Fibroblast of skin of abdomen (primary cell): Measurements from ENCODE around the gene PCDHA10.
"Not testable (repeated sequence)": the region's sequence is repeated elsewhere in the genome, so short reads cannot be mapped to it uniquely, and the experiment has no call there.

Experiments used
- DNase-seq: peaks from one replicate; pipeline ENCODE4 v3.0.0-alpha.2; 2013

The PCDHA10 gene

DNA sequence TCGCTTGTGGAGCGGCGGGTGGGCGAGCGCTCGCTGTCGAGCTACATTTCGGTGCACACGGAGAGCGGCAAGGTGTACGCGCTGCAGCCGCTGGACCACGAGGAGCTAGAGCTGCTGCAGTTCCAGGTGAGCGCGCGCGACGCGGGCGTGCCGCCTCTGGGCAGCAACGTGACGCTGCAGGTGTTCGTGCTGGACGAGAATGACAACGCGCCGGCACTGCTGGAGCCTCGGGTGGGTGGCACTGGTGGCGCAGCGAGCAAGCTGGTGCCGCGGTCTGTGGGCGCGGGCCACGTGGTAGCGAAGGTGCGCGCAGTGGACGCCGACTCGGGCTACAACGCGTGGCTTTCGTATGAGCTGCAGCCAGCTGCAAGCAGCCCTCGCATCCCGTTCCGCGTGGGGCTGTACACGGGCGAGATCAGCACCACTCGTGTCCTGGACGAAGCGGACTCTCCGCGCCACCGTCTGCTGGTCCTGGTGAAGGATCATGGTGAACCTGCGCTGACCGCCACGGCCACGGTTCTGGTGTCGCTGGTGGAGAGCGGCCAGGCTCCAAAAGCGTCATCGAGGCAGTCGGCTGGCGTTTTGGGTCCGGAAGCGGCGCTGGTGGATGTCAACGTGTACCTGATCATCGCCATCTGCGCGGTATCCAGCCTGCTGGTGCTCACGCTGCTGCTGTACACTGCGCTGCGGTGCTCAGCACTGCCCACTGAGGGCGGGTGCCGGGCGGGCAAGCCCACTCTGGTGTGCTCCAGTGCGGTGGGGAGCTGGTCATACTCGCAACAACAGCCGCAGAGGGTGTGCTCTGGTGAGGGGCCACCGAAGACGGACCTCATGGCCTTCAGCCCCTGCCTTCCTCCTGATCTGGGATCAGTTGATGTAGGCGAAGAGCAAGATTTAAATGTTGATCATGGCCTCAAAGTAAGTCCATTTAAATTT, 12.6 kb upstream of the PCDHA10 start:
- no peak for DNase-seq

DNA sequence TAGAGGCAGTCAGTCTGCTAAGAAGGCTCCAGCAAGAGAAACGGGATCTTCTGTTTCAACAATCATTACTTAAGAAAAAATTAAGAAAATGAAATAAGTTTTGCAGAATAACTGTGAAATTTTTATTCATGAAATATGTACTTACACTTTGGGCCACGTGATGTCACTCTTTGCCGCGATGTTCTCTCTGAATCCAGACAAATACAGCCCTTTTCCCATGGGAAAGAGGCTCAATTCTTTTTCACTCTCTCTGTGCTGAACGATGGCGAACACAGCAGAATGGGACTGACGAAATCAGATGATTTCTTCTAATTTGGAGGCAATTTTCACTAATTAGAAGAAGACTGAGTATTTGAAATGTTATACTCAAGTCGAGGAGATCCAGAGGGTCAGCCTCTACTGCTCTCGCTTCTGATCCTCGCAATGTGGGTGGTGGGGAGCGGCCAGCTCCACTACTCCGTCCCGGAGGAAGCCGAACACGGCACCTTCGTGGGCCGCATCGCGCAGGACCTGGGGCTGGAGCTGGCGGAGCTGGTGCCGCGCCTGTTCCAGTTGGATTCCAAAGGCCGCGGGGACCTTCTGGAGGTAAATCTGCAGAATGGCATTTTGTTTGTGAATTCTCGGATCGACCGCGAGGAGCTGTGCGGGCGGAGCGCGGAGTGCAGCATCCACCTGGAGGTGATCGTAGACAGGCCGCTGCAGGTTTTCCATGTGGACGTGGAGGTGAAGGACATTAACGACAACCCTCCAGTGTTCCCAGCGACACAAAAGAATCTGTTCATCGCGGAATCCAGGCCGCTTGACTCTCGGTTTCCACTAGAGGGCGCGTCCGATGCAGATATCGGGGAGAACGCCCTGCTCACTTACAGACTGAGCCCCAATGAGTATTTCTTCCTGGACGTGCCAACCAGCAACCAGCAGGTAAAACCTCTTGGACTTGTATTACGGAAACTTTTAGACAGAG, 7.3 kb upstream of the PCDHA10 start, which contains the start of gene PCDHA9:
Gene PCDHA9, plus strand, starts transcription at position 244 of the 964 bp plus-strand sequence. Its CDS starts 114 bp downstream, at position 358.
- DNase-seq = not testable (repeated sequence)

DNA sequence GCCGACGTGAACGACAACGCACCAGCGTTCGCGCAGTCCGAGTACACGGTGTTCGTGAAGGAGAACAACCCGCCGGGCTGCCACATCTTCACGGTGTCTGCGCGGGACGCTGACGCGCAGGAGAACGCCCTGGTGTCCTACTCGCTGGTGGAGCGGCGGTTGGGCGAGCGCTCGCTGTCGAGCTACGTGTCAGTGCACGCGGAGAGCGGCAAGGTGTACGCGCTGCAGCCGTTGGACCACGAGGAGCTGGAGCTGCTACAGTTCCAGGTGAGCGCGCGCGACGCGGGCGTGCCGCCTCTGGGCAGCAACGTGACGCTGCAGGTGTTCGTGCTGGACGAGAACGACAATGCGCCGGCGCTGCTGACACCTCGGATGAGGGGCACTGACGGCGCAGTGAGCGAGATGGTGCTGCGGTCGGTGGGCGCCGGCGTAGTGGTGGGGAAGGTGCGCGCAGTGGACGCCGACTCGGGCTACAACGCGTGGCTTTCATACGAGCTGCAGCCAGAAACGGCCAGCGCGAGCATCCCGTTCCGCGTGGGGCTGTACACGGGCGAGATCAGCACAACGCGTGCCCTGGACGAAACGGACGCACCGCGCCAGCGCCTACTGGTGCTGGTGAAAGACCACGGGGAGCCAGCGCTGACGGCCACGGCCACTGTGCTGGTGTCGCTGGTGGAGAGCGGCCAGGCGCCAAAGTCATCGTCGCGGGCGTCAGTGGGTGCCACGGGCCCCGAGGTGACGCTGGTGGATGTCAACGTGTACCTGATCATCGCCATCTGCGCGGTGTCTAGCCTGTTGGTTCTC, 5.7 kb upstream of the PCDHA10 start:
- DNase-seq = not testable (repeated sequence)

DNA sequence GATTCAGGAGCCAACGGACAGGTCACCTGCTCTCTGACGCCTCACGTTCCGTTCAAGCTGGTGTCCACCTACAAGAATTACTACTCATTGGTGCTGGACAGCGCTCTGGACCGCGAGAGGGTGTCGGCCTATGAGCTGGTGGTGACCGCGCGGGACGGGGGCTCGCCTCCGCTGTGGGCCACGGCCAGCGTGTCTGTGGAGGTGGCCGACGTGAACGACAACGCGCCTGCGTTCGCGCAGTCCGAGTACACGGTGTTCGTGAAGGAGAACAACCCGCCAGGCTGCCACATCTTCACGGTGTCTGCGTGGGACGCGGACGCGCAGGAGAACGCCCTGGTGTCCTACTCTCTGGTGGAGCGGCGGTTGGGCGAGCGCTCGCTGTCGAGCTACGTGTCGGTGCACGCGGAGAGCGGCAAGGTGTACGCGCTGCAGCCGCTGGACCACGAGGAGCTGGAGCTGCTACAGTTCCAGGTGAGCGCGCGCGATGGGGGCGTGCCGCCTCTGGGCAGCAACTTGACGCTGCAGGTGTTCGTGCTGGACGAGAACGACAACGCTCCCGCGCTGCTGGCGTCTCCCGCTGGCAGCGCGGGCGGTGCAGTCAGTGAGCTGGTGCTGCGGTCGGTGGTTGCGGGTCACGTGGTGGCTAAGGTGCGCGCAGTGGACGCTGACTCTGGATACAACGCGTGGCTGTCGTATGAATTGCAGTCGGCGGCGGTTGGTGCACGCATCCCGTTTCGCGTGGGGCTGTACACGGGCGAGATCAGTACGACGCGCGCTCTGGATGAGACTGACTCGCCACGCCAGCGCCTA, 1.7 kb downstream of the PCDHA10 start:
- no peak for DNase-seq

DNA sequence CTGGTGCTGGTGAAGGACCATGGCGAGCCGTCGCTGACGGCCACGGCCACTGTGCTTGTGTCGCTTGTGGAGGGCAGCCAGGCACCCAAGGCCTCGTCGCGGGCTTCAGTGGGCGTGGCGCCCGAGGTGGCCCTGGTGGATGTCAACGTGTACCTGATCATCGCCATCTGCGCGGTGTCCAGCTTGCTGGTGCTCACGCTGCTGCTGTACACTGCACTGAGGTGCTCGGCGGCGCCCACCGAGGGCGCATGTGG, 2.2 kb downstream of the PCDHA10 start:
- DNase-seq = no peak

DNA sequence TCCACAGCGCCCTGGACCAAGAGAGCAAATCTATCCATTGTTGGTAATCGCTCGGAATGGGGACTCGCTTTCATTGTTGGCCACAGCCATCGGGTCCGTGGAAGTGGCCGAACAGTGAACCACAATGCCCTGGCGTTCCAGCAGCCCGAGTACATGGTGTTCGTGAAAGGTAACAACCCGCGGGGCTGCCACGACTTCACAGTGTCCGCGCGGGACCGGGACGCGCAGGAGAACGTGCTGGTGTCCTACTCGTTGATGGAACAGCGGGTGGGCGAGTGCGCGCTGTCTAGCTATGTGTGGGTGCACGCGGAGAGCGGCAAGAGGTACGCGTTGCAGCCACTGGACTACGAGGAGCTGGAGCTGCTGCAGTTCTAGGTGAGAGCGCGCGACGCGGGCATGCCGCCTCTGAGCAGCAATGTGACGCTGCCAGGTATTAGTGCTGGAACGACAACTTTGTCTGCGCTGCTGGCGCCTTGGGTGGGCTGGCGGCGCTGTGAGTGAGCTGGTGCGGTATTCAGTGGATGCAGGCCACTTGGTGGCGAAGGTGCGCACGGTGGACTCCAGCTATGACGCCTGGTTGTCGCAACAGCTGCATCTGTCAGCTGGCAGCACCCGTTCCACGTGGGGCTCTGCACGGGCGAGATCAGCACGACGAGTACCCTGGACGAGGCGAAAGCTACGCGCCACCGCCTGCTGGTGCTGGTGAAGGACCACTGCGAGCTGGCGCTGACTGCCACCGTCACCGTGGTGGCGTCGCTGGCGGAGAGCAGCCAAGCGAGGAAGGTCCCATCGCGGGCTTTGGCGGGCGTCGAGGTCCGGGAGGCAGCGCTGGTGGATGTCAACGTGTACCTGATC, 7.0 kb downstream of the PCDHA10 start:
- no peak for DNase-seq

DNA sequence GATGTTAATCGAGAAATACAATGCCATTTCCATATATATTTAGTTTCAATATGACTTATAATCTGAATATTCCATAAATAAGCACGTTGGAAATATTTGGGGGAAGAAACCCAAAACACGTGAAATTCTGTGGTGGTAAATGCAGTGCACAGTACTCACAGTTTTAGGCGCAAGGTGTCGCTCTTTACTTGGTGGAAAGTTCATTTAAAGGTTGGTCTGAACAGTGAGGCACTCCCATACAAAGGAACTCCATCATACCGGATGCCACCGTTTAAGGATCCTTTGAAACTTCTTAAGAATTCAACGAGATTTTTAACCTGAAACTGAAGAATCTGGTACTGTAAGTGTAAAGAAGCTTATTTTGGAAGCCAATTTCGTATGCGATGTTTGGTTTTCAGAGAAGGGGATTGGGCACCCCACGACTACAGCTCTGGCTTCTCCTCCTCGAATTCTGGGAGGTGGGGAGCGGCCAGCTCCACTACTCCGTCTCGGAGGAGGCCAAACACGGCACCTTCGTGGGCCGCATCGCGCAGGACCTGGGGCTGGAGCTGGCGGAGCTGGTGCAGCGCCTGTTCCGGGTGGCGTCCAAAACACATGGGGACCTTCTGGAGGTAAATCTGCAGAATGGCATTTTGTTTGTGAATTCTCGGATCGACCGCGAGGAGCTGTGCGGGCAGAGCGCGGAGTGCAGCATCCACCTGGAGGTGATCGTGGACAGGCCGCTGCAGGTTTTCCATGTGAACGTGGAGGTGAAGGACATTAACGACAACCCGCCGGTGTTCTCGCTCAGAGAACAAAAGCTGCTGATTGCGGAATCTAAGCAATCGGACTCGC, 13.2 kb downstream of the PCDHA10 start, which contains the start of gene PCDHA11:
Gene PCDHA11, plus strand, starts transcription at position 237 of the 834 bp plus-strand sequence. Its CDS starts 147 bp downstream, at position 384.
- DNase-seq = no peak

DNA sequence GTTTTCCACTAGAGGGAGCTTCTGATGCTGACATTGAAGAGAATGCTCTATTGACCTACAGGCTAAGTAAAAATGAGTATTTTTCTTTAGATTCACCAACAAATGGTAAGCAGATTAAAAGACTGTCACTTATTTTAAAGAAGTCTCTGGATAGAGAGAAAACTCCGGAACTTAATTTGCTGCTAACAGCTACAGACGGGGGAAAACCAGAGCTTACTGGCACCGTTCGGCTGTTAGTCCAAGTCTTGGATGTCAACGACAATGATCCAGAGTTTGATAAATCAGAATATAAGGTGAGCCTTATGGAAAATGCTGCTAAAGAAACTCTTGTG, 13.8 kb downstream of the PCDHA10 start:
- DNase-seq = no peak

DNA sequence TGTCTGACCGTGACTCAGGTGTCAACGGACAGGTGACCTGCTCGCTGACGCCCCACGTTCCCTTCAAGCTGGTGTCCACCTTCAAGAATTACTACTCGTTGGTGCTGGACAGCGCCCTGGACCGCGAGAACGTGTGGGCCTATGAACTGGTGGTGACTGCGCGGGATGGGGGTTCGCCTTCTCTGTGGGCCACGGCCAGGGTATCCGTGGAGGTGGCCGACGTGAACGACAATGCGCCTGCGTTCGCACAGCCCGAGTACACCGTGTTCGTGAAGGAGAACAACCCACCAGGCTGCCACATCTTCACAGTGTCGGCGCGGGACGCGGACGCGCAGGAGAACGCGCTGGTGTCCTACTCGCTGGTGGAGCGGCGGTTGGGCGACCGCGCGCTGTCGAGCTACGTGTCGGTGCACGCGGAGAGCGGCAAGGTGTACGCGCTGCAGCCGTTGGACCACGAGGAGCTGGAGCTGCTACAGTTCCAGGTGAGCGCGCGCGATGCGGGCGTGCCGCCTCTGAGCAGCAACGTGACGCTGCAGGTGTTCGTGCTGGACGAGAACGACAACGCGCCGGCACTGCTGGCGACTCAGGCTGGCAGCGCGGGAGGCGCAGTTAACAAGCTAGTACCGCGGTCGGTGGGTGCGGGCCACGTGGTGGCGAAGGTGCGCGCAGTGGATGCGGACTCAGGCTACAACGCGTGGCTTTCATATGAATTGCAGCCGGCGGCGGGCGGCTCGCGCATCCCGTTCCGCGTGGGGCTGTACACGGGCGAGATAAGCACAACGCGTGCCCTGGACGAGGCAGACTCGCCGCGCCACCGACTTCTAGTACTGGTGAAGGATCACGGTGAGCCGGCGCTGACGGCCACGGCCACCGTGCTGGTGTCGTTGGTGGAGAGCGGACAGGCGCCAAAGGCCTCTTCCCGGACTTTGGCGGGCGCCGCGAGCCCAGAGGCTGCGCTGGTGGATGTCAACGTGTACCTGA, 14.8 kb downstream of the PCDHA10 start:
- DNase-seq = no peak

DNA sequence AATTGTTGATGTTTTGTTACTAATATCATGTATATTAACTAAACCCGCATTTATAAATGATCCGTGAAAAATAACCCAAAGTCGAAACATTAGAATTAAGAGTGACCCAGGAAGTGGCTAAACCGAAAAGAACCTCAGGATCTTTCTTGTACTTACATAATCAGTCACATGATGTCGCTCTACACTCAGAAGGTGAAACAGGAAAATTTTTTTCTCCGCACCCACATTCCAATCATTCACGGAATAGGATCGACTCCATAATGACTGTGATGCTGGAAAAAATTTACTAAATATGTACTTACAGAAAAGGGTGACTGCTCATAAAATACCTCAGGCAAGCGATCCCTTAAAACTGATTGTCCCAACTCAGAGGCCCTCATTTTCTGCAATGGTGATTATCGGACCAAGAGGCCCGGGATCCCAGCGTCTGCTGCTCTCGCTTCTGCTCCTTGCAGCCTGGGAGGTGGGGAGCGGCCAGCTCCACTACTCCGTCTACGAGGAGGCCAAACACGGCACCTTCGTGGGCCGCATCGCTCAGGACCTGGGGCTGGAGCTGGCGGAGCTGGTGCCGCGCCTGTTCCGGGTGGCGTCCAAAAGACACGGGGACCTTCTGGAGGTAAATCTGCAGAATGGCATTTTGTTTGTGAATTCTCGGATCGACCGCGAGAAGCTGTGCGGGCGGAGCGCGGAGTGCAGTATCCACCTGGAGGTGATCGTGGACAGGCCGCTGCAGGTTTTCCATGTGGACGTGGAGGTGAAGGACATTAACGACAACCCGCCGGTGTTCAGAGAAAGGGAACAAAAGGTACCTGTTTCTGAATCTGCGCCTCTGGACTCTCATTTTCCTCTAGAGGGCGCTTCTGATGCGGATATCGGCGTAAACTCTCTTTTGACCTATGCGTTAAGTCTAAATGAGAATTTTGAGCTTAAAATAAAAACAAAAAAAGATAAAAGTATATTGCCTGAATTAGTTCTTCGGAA, 19.7 kb downstream of the PCDHA10 start, which contains the start of gene PCDHA12:
Gene PCDHA12, plus strand, starts transcription at position 224 of the 981 bp plus-strand sequence. Its CDS starts 165 bp downstream, at position 389.
- DNase-seq = no peak

DNA sequence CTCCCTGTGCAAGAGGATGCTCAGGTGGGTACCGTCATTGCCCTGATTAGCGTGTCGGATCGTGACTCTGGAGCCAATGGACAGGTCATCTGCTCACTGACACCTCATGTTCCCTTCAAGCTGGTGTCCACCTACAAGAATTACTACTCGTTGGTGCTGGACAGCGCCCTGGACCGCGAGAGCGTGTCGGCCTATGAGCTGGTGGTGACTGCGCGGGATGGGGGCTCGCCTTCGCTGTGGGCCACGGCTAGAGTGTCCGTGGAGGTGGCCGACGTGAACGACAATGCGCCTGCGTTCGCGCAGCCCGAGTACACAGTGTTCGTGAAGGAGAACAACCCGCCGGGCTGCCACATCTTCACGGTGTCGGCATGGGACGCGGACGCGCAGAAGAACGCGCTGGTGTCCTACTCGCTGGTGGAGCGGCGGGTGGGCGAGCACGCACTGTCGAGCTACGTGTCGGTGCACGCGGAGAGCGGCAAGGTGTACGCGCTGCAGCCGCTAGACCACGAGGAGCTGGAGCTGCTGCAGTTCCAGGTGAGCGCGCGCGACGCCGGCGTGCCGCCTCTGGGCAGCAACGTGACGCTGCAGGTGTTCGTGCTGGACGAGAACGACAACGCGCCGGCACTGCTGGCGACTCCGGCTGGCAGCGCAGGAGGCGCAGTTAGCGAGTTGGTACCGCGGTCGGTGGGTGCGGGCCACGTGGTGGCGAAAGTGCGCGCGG, 21.0 kb downstream of the PCDHA10 start:
- DNase-seq = not testable (repeated sequence)

DNA sequence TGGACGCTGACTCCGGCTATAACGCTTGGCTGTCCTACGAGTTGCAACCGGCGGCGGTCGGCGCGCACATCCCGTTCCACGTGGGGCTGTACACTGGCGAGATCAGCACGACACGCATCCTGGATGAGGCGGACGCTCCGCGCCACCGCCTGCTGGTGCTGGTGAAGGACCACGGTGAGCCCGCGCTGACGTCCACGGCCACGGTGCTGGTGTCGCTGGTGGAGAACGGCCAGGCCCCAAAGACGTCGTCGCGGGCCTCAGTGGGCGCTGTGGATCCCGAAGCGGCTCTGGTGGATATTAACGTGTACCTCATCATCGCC, 21.5 kb downstream of the PCDHA10 start:
- no peak for DNase-seq

DNA sequence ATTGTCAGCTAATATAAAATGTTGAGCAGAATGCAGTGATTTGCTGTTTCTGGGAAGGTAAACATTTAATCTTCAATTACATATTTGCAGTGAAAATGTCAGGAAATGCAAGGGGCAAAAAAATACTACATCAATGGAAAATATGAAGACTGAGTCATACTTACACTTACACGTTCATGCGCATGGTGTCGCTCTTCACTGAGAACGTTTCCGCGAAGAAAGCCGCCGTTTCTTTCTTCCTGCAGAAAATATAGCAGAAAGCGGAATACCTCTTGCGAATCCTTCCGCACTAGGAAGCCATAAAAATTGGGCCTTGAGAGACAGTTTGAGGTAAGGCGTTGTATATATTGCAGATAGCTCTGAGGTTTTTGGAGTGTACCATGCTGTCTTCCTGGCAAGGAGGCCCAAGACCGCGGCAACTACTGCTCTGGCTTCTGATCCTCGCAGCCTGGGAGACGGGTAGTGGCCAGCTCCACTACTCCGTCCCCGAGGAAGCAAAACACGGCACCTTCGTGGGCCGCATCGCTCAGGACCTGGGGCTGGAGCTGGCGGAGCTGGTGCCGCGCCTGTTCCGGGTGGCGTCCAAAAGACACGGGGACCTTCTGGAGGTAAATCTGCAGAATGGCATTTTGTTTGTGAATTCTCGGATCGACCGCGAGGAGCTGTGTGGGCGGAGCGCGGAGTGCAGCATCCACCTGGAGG, 26.3 kb downstream of the PCDHA10 start, which contains the start of gene PCDHA13:
Gene PCDHA13, plus strand, starts transcription at position 236 of the 702 bp plus-strand sequence. Its CDS starts 145 bp downstream, at position 381.
- DNase-seq = no peak

DNA sequence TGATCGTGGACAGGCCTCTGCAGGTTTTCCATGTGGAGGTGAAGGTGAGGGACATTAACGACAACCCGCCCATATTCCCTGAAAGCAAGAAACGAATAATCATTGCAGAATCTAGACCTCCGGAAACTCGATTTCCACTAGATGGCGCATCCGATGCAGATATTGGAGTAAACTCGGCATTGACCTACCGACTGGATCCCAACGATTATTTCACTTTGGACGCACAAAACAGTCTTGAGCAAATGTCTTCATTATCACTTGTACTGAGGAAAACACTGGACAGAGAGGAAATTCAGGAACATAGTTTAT, 26.8 kb downstream of the PCDHA10 start:
- DNase-seq = no peak

DNA sequence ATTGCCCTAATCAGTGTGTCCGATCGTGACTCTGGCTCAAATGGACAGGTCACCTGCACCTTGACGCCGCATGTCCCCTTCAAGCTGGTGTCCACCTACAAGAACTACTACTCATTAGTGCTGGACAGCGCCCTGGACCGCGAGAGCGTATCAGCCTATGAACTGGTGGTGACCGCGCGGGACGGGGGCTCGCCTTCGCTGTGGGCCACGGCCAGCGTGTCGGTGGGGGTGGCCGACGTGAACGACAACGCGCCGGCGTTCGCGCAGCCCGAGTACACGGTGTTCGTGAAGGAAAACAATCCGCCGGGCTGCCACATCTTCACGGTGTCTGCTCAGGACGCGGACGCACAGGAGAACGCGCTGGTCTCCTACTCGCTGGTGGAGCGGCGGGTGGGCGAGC, 27.7 kb downstream of the PCDHA10 start:
- no peak for DNase-seq
